HL-60/S4 (cell line): ENCODE data around the gene TNFRSF8.

Source experiments
- in situ Hi-C: fragments of 300-500 bp; cut with MboI; formaldehyde crosslinking; loops from 2 replicates; pipeline ENCODE4 v1.14.3; 2022; ENCODE audit warnings: low sequenced_read_pairs

Gene TNFRSF8

DNA sequence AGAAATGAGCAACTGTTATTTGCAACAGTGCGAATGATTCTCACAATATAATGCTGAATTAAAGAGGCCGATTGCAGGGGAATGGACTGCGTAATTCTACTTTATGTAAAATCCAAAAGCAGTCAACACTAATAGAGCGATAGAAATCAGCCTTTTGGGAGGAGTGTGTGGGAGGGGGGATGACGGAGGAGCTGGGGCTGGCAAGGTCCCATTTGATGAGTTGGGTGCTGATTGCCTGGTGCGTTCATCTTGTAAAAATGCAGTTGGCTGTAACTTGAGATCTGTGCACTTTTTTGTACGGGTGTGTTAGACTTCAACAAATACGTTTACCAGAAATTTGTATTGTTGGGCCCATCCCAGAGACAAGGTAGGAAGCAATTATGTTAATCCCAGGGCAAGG lies 20.7 kb downstream of the TNFRSF8 start:
- in situ Hi-C loops: no loop called here

DNA sequence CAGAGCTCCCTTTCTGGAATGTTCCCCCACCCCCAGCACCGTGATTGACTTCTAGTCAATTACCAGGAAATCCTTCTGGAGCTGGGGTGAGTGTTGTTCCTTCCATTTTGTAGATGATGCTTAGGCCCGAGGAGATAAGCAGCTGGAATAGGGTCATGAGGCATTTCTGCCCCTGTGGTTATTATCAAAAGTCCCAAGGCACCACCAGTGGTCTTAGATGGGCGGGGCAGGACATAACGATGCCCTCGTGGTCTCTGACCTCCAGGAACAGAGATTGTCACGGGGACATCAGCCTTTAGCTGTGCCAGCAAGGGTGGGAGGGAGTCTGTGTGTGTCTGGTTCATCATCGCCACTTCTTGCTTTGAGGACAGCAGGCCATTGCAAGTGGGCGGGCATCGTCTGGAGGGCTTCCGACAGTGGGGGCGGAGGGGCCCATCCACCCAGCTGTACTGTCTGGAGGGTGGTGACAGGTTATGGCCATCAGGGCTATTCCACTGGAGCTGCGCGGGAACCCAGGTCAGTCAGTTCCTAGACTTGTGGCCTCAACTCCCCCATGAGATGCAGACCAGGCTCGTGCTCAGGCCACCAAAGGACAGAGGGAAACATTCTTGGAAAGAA lies 22.6 kb downstream of the TNFRSF8 start:
- in situ Hi-C loops: no loop called here

DNA sequence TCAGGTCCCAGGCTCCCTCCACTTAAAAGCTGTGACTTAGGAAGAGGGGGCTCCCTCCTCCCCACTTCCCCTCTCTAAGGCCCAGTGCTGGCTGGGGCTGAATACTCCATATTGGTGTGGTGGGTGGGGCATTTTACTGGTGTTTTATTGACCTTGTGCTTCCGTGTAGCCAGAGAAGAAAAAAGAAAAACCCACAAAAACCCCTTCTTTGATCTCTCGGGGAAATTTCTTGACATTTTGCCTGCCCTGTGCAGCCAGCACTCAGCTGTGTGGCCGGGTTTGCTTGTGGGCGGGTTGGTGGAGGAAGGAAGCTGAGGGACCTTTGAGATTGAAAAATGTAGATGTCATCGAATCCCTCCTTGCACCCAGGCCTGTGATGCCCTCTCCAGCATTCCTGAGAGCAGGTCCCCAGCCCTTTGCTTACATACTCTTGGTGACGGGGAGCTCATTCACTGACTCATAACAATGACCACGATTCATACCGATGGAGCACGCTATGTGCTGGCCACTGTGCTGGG lies 24.8 kb downstream of the TNFRSF8 start:
- in situ Hi-C loops: no loop called here

DNA sequence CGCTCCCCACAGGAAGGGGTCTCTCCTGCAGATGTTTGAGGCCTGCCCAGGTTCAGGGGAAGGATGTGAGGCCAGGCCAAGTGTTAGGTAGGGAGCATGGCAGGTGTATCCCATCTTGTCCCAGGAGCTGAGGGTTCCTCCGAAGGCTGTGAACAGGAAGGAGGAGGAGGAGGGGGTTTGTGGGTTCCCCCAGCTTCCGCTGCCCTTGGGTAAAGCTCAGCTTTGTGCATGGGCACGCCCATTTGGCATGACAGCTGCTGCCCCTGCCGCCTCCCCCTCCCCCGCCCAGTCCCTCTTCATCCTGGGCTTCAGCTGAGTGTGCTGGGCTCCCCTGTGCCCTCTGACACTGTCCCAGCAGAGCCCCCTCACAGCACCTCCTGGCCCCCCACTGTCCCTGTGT lies 25.5 kb downstream of the TNFRSF8 start:
- in situ Hi-C loops: no loop called here

DNA sequence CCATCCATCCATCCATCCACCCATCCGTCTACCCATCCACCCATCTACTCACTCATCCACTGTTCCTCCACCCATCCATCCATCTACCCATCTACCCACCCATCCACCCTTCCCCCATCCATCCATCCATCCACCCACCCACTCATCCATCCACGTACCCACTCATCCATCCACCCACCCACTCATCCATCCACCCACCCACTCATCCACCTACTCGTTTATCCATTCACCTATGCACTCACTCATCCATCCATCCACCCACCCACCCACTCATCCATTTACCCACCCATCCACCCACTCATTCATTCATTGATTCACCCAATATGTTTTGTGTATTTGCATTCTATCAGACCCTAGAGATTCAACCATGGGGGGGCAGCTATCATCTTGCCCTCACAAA lies 27.2 kb downstream of the TNFRSF8 start:
- in situ Hi-C loops: no loop called here

DNA sequence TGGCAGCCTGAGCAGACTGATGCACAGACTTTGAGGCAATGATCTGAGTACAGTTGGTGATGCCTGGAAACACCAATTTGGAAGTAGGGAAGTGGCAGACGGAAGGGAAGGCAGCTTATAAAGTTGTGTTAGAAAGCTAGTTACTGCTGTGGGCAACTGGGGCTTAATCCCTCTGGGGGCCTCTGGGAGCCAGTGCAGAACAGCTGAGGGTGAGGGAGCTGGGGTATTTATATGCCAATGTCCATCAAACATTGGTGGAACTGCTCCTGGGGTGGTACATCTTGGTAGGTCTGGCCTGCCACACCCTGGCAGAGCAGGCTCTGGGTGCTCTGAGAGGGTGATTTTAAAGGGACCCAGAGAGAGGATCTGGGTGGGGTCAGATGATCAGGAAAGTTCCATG lies 28.1 kb downstream of the TNFRSF8 start:
- in situ Hi-C loops: no loop called here

DNA sequence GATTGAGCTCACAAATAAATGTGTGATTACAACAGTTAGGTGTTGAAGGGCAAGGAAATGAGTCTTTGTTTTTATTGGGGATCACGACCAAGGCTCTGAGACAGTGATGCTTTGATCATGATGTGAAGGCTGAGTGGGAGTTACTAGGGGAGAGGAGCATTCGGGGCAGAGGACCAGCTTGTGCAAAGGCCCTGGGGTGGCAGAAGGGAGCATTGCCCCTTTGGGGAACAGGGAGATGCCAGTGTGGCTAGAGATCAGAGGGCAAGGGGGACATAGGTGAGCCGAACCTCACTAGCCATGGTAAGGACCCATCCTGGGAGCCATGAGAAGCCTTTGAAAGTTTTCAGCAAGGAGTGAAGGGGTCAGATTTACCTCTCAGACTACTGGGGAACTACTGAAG lies 31.1 kb downstream of the TNFRSF8 start:
- in situ Hi-C loops: no loop called here

DNA sequence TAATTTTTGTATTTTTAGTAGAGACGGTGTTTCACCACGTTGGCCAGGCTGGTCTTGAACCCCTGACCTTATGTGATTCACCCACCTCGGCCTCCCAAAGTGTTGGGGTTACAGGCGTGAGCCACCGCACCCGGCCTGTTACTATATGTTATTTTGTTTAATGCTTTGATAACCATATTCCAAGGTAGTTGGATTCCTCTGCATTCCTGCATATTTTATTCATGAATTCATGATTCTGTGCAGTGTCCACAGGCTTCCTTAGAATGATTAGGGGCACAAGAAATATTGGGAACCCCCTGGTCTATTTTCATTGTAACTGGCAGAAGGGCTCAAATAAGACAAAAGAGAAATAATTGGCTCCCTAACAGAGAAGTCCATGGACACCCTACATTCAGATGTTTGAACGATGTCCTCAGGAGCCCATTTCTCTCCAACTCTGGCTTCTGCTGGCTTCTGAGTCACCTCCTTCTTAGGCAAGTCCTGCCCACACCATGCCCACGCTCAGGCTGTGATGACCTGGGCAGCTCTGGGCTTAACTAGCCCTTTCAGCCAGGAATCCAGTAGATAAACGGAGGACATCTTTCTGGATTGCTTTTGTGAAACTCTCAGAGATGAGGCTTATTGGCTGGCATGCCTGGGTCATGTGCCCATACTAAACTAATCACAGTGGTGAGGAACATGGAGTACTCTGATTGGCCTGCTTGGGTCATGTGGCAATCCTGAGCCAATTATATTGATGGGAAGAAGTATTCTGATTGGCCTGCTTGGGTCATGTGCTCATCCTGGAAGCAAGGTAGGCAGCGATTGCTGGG lies 32.6 kb downstream of the TNFRSF8 start:
- in situ Hi-C loops: no loop called here

DNA sequence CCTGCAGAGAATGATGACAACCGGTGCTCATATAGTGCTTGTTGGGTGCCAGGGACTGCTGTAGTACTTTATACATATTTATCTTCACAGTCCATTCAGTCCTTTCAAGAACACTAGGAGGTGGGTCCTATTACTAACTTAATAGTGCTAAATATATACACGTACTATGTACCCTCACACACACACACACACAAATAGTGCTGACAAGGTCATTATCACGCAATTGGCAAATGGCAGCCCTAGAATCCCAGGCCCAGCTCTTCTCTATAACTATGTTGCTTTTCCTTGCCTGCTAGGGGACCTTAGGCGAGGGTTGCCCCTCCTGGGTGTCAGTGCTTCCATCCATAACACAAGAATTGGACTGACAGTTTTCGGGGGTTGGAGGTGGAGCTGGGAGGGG lies 33.5 kb downstream of the TNFRSF8 start:
- in situ Hi-C loops: no loop called here

DNA sequence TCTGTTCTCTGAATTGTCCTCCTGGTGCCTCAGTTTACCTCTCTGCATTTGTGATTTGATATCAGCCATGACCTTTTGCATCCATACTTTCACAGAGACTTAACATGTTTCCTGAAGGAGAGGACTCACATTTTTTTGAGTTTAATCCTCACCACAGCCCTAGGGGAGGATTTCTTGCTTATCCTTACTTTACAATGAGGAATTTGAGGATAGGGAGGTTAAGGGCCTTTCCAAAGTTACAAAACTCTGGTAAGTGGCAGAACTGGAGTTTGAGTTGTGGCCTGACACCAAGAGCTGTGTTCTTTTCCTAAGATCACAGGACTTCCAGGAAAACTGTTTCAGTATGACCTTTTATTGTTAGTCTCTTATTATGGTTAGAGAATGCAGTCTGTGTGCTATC lies 34.2 kb downstream of the TNFRSF8 start:
- in situ Hi-C loops: no loop called here

DNA sequence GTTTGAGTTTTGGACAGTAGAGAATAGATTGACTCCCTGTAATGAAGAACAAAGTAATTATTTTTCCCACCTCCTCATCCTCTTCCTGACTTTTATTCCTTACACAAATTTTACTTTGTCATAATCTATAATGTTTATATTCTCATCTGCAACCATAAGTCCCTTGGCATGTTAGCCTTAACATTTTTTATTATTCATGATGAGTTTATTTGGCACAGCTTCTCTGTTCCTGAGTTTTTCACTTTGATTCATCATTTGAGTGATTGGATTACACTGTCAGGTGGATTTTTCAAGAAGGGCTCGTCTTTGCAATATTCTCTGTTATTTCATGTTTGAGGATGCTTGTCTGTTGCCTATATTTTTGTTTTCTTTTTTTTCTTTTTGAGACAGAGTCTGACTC lies 35.7 kb downstream of the TNFRSF8 start:
- in situ Hi-C loops: no loop called here

DNA sequence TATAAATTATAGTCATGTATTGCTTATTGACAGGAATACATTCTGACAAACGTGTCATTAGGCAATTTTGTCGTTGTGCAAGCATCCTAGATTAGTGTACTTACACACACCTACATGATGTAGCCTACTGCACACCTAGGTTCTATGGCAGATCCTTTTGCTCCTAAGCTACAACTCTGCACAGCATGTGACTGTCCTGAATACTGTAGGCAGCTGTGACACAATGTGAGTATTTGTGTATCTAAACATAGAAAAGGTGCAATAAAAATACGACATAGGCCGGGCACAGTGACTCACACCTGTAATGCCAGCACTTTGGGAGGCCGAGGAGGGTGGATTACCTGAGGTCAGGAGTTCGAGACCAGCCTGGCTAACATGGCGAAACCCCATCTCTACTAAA lies 36.5 kb downstream of the TNFRSF8 start:
- in situ Hi-C loops: loop anchor here (25.0 kb wide), 1 partner anchor 538 kb away; the partner anchor contains the start of gene AADACL4

DNA sequence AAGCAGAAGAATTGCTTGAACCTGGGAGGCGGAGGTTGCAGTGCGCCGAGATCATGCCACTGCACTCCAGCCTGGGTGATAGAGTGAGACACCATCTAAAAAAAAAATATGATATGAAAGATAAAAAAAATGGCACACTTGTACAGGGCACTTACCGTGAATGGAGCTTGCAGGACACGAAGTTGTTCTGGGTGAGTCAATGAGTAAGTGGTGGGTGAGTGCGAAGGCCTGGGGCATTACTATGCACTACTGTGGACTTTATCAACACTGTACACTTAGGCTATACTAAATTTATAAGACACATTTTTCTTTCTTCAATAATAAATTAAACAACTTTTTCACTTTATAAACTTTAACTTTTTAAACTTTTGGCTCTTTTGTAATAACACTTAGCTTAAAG lies 37.0 kb downstream of the TNFRSF8 start:
- in situ Hi-C loops: loop anchor here (25.0 kb wide), 1 partner anchor 537 kb away; the partner anchor contains the start of gene AADACL4

DNA sequence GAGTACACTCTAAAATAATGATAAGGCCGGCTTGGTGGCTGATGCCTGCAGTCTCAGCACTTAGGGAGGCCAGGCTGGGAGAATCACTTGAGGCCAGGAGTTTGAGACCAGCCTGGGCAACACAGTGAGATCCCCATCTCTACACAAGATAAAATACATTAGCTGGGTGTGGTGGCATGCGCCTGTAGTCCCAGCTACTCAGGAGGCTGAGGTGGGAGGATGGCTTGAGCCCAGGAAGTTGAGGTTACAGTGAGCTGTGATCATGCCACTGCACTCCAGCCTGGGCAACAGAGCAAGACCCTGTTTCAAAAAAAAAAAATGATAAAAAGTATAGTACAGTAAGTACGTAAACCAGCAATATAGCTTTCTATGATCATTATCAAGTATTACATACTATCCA lies 38.0 kb downstream of the TNFRSF8 start:
- in situ Hi-C loops: loop anchor here (25.0 kb wide), 1 partner anchor 536 kb away; the partner anchor contains the start of gene AADACL4

DNA sequence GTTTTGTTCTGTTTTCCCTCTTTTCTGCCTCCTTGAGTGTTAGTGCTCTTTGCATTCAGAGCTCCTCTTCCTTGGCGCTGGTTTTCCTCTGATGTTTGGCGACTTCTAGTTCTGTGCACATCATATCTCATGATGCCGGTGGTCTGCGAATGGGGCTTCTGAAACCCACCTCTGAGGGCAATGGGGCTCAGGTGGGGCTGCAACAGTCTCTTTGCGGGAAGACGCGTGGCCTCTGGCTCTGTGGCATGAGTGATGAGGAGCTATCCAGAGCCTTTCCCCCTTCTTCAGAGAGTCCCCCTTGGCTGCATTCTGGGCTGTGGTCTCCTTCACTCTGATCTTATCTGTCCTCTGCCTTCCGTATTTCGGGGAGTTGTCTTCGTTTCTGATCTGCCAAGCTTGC lies 39.0 kb downstream of the TNFRSF8 start:
- in situ Hi-C loops: loop anchor here (25.0 kb wide), 1 partner anchor 535 kb away; the partner anchor contains the start of gene AADACL4

DNA sequence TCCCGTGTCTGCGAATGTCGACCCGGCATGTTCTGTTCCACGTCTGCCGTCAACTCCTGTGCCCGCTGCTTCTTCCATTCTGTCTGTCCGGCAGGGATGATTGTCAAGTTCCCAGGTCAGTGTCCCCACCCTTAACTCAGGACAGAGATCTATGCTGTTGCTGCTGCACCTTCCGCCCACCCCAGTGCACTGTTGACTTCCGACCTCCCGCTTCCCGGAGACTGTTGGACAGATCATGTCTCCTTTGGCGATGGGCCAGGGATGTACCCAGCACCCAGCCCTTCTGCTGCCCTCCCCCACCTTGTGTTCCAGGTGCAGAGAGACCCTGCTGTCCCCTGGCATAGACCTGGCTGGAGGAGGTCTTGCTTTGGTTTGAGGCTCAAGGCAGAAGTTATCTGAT lies 41.3 kb downstream of the TNFRSF8 start:
- in situ Hi-C loops: loop anchor here (25.0 kb wide), 1 partner anchor 533 kb away; the partner anchor contains the start of gene AADACL4

DNA sequence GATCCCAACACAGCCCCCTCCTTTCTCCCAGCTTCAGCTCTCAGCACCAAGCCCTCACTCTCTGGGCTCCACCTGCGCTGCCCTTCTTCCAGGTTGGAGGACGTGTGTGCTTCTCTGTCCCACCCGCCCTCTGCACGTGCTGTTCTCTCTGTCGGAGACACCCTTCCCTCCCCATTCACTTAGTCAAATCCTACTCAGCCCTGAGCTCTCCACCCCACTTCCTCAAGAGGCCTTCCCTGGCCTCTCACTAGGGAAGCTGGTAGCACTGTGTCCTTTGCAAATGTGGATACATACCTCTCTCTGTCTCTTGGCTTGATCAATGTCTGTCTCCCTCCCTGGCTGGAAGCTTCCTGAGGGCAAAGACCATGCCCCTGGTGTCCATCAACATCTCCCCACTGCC lies 43.0 kb downstream of the TNFRSF8 start:
- in situ Hi-C loops: loop anchor here (25.0 kb wide), 1 partner anchor 531 kb away; the partner anchor contains the start of gene AADACL4

DNA sequence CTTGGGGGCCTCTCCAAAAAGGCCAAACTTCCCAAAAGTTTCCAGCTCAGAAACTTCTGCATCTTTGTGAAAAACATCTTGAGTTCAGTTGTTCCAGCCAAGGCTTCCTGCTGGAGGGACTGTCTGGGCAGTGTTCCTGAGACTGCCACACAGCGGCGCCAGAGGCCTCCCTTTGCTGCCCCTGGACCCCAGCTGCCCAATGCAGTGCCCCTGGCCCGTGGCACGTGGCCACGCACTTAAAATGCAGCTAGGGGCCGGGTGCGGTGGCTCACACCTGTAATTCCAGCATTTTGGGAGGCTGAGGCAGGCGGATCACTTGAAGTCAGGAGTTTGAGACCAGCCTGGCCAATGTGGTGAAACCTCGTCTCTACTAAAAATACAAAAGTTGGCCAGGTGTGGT lies 43.8 kb downstream of the TNFRSF8 start:
- in situ Hi-C loops: loop anchor here (25.0 kb wide), 1 partner anchor 530 kb away; the partner anchor contains the start of gene AADACL4

DNA sequence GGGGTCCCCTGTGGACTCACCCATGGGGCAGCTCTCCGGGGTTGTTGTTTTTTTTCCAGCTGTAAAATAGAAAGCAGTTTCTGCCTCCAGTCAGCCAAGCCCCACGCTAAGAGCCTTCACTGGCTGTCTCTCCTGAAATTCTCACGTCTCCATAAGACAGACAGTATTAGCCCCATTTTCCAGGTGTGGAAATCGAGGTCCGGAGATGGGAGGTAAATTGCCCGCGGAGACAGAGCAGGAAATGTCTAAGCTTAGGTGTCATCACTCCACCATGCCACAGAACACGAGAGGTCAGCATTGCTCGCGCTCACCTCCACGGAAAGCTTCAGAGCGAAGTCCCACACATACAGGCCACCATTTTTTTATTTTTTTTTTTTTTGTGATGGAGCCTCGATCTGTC lies 44.6 kb downstream of the TNFRSF8 start:
- in situ Hi-C loops: loop anchor here (25.0 kb wide), 1 partner anchor 530 kb away; the partner anchor contains the start of gene AADACL4

DNA sequence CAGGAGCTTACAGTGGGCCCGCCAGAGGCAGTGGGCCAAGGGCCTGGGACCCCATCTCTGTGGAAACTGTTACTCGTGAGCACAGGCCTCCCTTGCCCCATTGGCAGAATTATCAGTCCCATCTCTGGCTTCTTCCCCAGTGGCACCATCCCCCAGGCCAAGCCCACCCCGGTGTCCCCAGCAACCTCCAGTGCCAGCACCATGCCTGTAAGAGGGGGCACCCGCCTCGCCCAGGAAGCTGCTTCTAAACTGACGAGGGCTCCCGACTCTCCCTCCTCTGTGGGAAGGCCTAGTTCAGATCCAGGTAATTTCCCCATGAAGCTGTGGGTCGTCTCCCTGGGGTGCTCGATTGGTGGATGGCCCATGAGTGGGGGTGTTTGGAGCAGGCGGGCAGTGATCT lies 46.8 kb downstream of the TNFRSF8 start:
- in situ Hi-C loops: loop anchor here (25.0 kb wide), 1 partner anchor 527 kb away; the partner anchor contains the start of gene AADACL4

DNA sequence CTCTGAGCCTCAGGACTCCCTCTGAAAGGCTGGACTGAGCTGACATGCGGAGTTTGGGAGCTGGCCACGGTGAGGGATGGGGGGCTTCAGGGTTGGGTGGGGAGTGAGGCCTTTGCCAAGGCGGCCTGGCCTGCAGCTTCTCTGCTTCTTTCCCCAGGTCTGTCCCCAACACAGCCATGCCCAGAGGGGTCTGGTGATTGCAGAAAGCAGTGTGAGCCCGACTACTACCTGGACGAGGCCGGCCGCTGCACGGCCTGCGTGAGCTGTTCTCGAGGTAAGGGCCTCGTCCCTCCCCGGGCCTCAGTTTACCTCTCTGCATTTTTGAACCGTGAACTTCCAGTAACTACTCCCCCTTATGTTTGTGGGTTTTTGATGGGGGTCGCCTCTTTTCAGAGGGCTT lies 48.6 kb downstream of the TNFRSF8 start:
- in situ Hi-C loops: loop anchor here (25.0 kb wide), 1 partner anchor 526 kb away; the partner anchor contains the start of gene AADACL4
